HPDE6-E6E7 (cell line): ENCODE data around the gene ABCB10.
"Not testable (repeated sequence)": the region's sequence is repeated elsewhere in the genome, so short reads cannot be mapped to it uniquely, and the experiment has no call there.

Experiments
- DNase-seq: peaks from one replicate; pipeline ENCODE4 v3.0.0; 2011; ENCODE audit warnings: missing footprints; ENCODE audit errors: extremely low spot score

ABCB10 gene

GRCh38 chr1:229572286-229572685, 13.8 kb upstream of the ABCB10 start:
- no peak for DNase-seq

GRCh38 chr1:229570891-229571516, 12.5 kb upstream of the ABCB10 start:
- no peak for DNase-seq

DNA sequence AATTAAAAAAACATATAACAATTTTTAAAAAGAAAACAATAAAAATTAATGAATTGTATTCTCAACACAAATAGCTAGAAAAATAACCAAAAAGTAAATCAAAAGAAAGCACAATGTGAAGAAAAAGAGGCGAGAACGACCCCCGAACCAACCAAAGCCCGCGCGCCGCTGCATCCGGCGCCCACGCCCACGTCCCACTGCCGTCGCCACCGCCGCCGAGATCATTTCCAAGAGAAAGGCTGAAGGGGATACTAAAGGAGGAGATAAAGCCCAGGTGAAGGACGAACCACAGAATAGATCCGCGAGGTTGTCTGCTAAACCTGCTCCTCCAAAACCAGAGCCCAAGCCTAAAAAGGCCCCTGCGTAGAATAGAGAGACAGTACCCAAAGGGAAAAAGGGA, 11.8 kb upstream of the ABCB10 start:
- DNase-seq: no peak

GRCh38 chr1:229567109-229567868, 8.8 kb upstream of the ABCB10 start:
- no peak for DNase-seq

DNA sequence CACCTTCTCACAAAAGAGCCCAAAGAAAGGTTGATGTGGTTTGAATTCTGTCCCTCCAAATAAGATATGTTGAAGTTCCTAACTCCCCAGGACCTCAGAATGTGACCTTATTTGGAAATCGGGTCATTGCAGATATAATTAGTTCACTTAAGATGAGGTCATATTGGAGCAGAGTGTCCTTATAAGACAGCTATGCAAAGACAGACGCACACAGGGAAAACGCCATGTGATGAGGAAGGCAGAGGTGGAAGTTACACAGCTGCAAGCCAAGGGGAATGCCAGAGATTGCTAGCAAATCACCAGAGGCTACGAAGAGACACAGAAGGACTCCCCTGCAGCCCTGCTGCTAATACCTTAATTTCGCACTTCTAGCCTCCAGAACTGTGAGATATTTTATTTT, 5.2 kb upstream of the ABCB10 start:
- DNase-seq: no peak

- no peak for DNase-seq
Observed at GRCh38 chr1:229563241-229563640, 4.7 kb upstream of the ABCB10 start.

DNA sequence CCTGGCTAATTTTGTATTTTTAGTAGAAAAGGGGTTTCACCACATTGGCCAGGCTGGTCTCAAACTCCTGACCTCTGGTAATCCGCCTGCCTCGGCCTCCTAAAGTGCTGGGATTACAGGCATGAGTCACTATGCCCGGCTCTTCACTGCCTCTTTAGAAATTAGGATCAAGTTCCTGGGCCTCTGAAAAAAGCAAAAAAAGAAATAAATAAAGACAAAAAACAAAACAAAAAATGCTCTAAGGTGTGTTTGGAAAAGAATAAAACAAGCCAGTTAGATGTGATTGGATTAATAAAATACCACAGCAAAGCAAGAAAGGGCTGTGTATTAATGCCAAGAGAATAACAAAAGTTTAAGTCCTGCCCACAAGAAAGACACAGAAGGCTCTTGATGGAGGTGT, 4.2 kb upstream of the ABCB10 start:
- DNase-seq: no peak

DNA sequence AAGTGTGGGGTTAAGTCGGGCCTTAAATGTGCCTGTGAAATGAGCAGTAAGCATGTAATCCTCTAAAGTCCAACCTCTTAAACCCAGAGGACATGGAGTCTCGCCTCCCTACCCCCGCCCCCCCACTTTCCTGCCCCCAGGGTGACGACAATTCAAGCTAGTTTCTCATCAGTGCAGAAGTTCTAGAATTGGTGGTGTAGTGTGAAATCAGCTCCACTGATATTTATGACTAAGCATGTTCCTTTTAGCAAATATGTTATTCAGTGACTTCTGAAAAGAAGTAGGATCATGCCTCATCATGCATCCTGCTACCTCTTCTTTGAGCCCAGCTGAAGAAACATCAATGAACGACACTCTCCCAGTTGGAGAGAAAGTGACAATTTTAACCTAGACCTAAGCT, 2.6 kb upstream of the ABCB10 start:
- no peak for DNase-seq

DNA sequence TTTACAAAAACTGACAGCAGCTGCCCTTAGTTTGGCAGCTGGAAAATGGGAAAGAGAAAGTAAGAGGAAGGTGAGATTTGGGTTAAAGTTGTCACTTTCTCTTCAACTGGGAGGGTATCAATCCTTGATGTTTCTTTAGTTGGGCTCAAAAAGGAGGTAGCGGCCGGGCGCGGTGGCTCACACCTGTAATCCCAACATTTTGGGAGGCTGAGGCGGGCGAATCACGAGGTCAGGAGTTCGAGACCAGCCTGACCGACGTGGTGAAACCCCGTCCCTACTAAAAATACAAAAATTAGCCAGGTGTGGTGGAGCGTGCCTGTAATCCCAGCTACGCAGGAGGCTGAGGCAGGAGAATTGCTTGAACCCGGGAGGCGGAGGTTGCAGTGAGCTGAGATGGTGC, 1.6 kb upstream of the ABCB10 start:
- DNase-seq: not testable (repeated sequence)

GRCh38 chr1:229559336-229559801, 862 bp upstream of the ABCB10 start:
- not testable (repeated sequence) for DNase-seq

DNA sequence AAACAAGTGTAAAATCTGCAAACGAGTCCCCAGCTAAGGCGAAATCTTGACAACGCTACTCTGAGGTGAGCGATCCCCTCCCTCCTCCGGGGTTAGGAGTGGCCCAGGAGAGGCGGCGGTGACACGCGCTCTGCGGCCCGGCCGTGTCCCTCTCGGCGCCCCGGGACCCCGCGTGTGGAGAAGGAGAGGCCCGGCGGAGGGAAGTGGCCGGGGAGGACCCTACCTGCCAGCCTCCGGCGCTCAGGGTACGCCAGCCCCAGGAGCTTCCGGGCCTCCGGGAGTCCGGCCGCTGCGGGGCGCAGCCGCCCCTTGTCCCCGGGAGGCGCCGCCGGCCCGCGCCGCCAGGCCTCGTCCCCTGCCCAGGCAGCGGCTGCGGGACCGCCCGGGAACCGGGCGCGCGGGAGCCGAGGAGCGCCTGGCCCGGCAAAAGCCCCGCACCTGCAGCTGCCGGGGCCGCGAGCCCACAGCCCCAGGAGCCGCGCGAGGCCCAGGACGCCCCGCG, 543 bp downstream of the ABCB10 start:
- peak; percentile 25 for DNase-seq

GRCh38 chr1:229557200-229557850, 1.2 kb downstream of the ABCB10 start:
- DNase-seq: no peak

GRCh38 chr1:229554886-229555621, 3.5 kb downstream of the ABCB10 start:
- DNase-seq: no peak

- DNase-seq: no peak
Observed at GRCh38 chr1:229553621-229554130, 4.8 kb downstream of the ABCB10 start.

- DNase-seq: no peak
Observed at GRCh38 chr1:229552732-229553131, 5.8 kb downstream of the ABCB10 start.

DNA sequence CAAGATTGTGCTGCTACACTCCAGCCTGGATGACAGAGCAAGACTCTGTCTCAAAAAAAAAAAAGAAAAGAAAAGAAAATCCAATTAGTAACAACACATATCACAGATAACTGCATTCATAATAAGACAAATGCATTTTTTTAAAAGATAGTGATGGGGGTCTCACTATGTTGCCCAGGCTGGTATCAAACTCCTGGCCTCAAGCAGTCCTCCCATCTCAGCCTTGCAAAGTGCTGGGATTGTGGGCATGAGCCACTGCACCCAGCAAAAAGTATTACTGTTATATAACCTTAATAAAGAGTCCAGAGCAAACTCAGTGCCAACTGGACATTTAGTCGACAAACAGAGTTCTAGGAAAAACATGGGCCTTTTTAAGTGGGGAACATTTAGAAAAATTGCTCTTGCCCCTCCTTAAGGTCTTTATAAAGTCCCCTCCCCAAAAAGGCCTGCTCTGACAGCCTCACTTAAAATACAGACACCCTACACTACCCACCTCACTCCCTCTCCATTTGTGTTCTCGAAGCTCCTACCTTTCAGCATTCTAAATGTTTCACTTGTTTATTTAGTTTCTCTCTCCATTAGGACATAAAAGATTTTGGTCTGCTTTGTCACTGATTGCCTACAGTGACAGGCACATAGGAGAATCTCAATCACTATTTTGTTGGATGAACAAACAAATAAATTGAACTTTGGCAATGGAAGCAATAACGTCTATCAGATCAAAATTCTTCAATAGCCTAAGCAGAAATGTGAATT, 7.5 kb downstream of the ABCB10 start:
- no peak for DNase-seq

- no peak for DNase-seq
Observed at GRCh38 chr1:229547542-229547941, 11.0 kb downstream of the ABCB10 start.

DNA sequence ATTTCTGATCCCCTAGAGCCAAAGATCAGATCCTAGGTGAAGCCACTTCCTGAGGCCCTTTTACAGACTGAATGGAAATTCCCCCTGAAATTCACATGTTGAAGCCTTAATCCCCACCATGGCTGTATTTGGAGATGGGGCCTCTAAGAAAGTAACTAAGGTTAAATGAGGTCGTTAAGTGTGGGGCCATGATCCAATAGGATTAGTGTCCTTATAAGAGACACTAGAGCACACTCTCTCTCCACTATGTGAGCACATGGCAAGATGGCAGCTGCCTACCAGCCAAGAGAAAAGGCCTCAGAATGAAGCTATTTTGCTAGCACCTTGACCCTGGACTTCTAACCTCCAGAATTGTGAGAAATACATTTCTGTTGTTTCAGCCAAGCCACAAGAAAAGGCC, 13.9 kb downstream of the ABCB10 start:
- no peak for DNase-seq

GRCh38 chr1:229539863-229540506, 18.5 kb downstream of the ABCB10 start:
- no peak for DNase-seq

DNA sequence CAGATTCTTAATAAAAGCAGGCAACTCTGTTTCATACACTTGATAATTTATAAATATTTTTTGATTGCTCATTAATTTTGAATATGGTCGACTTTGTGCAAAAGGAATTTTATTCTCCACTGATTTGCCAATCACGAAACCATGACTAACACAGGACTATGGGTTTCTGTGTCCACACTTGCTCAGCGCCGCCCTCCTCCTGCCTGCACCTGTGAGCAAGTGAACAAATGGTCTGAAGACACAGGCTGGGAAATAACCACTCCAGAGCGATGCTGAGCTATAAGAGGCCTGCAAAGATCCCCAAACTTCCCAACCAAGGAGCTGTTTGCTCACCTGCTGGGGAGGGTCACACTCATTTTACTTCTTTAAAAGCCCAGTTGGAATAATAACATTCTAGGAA, 19.6 kb downstream of the ABCB10 start:
- DNase-seq: peak; percentile 83

- DNase-seq: no peak
Observed at GRCh38 chr1:229537894-229538293, 20.6 kb downstream of the ABCB10 start.
